Inferior parietal cortex (tissue), 1 donor: ENCODE results near the gene PARN.
"Not testable (repeated sequence)": the region's sequence is repeated elsewhere in the genome, so short reads cannot be mapped to it uniquely, and the experiment has no call there.

Experiments
- DNase-seq: peaks from one replicate; pipeline ENCODE4 v3.0.0-alpha.2; 2016; ENCODE audit errors: extremely low spot score

Gene PARN

GRCh38 chr16:14437426-14437825, 192.6 kb downstream of the PARN start:
- no peak for DNase-seq

- DNase-seq: no peak
Observed at GRCh38 chr16:14436401-14436955, 193.6 kb downstream of the PARN start.

- DNase-seq: no peak
Observed at GRCh38 chr16:14434860-14435259, 195.2 kb downstream of the PARN start.

- DNase-seq: not testable (repeated sequence)
Observed at GRCh38 chr16:14428971-14429637, 201.0 kb downstream of the PARN start.

- DNase-seq: no peak
Observed at GRCh38 chr16:14428043-14428442, 202.0 kb downstream of the PARN start.

- peak; percentile 61 for DNase-seq
Observed at GRCh38 chr16:14427371-14427948, 202.6 kb downstream of the PARN start.

- no peak for DNase-seq
Observed at GRCh38 chr16:14424595-14424994, 205.5 kb downstream of the PARN start.

- no peak for DNase-seq
Observed at GRCh38 chr16:14423344-14423743, 206.7 kb downstream of the PARN start.

GRCh38 chr16:14420721-14421488, 209.2 kb downstream of the PARN start:
- no peak for DNase-seq

GRCh38 chr16:14420243-14420642, 209.8 kb downstream of the PARN start:
- DNase-seq: not testable (repeated sequence)

- no peak for DNase-seq
Observed at GRCh38 chr16:14419817-14420216, 210.2 kb downstream of the PARN start.

GRCh38 chr16:14418795-14419225, 211.2 kb downstream of the PARN start:
- DNase-seq: no peak

- no peak for DNase-seq
Observed at GRCh38 chr16:14416184-14416583, 213.9 kb downstream of the PARN start.

GRCh38 chr16:14415291-14415690, 214.8 kb downstream of the PARN start:
- no peak for DNase-seq

- no peak for DNase-seq
Observed at GRCh38 chr16:14409563-14409962, 220.5 kb downstream of the PARN start.

GRCh38 chr16:14407786-14408399, 222.2 kb downstream of the PARN start:
- no peak for DNase-seq

GRCh38 chr16:14405611-14406537, 224.2 kb downstream of the PARN start:
- no peak for DNase-seq

- not testable (repeated sequence) for DNase-seq
Observed at GRCh38 chr16:14403001-14403389, 227.1 kb downstream of the PARN start.

GRCh38 chr16:14402114-14403000, 227.7 kb downstream of the PARN start:
- not testable (repeated sequence) for DNase-seq

- DNase-seq: not testable (repeated sequence)
Observed at GRCh38 chr16:14401711-14402061, 228.4 kb downstream of the PARN start.
